HG02571 (cell line): ENCODE data around the gene FHIT.

ENCODE experiments used
- ATAC-seq: cut with Tn5 transposase; IDR thresholded peaks from one replicate; pipeline ENCODE4 v1.9.1; 2021; ENCODE audit warnings: mild to moderate bottlenecking, moderate library complexity; ENCODE audit not compliant: unreplicated experiment

The FHIT gene

GRCh38 chr3:60434950-60435349 lies 816.3 kb downstream of the FHIT start:
- ATAC-seq = no peak

- ATAC-seq = no peak
Observed at GRCh38 chr3:60434323-60434722, 816.9 kb downstream of the FHIT start.

- ATAC-seq = no peak
Observed at GRCh38 chr3:60431599-60431958, 819.7 kb downstream of the FHIT start.

- ATAC-seq = no peak
Observed at GRCh38 chr3:60430205-60430604, 821.0 kb downstream of the FHIT start.

- no peak for ATAC-seq
Observed at GRCh38 chr3:60427109-60427508, 824.1 kb downstream of the FHIT start.

GRCh38 chr3:60424942-60425341 lies 826.3 kb downstream of the FHIT start:
- no peak for ATAC-seq

- ATAC-seq = no peak
Observed at GRCh38 chr3:60424034-60424433, 827.2 kb downstream of the FHIT start.

GRCh38 chr3:60423556-60423955 lies 827.7 kb downstream of the FHIT start:
- no peak for ATAC-seq

GRCh38 chr3:60421749-60422446 lies 829.4 kb downstream of the FHIT start:
- no peak for ATAC-seq

- no peak for ATAC-seq
Observed at GRCh38 chr3:60417576-60417975, 833.7 kb downstream of the FHIT start.

- no peak for ATAC-seq
Observed at GRCh38 chr3:60414011-60414410, 837.2 kb downstream of the FHIT start.

- ATAC-seq = no peak
Observed at GRCh38 chr3:60413551-60413950, 837.7 kb downstream of the FHIT start.

- ATAC-seq = no peak
Observed at GRCh38 chr3:60403866-60404265, 847.4 kb downstream of the FHIT start.

GRCh38 chr3:60402931-60403330 lies 848.3 kb downstream of the FHIT start:
- ATAC-seq = no peak

- ATAC-seq = no peak
Observed at GRCh38 chr3:60399861-60400845, 851.1 kb downstream of the FHIT start.

GRCh38 chr3:60399292-60399691 lies 852.0 kb downstream of the FHIT start:
- no peak for ATAC-seq

- ATAC-seq = no peak
Observed at GRCh38 chr3:60395173-60395762, 856.0 kb downstream of the FHIT start.

- ATAC-seq = no peak
Observed at GRCh38 chr3:60393946-60394345, 857.3 kb downstream of the FHIT start.

GRCh38 chr3:60392501-60392900 lies 858.8 kb downstream of the FHIT start:
- ATAC-seq = no peak

GRCh38 chr3:60391292-60391691 lies 860.0 kb downstream of the FHIT start:
- ATAC-seq = no peak

- ATAC-seq = no peak
Observed at GRCh38 chr3:60388731-60389130, 862.5 kb downstream of the FHIT start.

- no peak for ATAC-seq
Observed at GRCh38 chr3:60386306-60386705, 864.9 kb downstream of the FHIT start.
